KMS-11 (cell line): ENCODE data around the gene ADCY7.

ENCODE experiments used
- H2AFZ ChIP-seq: fragments of 200-600 bp; sonication (generic); 2 replicates; pipeline ENCODE4 v1.6.1; 2016; ENCODE audit warnings: antibody characterized with exemption, mixed run types, low read depth
- H3K27ac ChIP-seq: fragments of 200-600 bp; sonication (generic); 2 replicates; pipeline ENCODE4 v1.6.1; 2016; ENCODE audit warnings: mild to moderate bottlenecking, mixed run types
- H3K27me3 ChIP-seq: fragments of 200-600 bp; sonication (generic); 2 replicates; pipeline ENCODE4 v1.6.1; 2017; ENCODE audit warnings: mild to moderate bottlenecking, low read depth, mixed run types, moderate library complexity; ENCODE audit not compliant: insufficient read depth
- H3K36me3 ChIP-seq: fragments of 200-600 bp; sonication (generic); 2 replicates; pipeline ENCODE4 v1.6.1; 2017; ENCODE audit warnings: mild to moderate bottlenecking, mixed run types; ENCODE audit not compliant: insufficient read depth
- H3K4me1 ChIP-seq: fragments of 200-600 bp; sonication (generic); 2 replicates; pipeline ENCODE4 v1.6.1; 2016; ENCODE audit warnings: mild to moderate bottlenecking, low read depth, mixed run types; ENCODE audit not compliant: poor library complexity, severe bottlenecking
- H3K4me2 ChIP-seq: fragments of 200-600 bp; sonication (generic); 2 replicates; pipeline ENCODE4 v1.7.0; 2016; ENCODE audit warnings: mild to moderate bottlenecking, mixed run types
- H3K4me3 ChIP-seq: fragments of 200-600 bp; sonication (generic); IDR thresholded peaks from 2 replicates; pipeline ENCODE4 v1.6.1; 2017; ENCODE audit warnings: low read depth, low read length, mixed read lengths; ENCODE audit not compliant: insufficient read depth
- H3K79me2 ChIP-seq: fragments of 200-600 bp; sonication (generic); 2 replicates; pipeline ENCODE4 v1.6.1; 2016; ENCODE audit warnings: low read depth, mixed run types; ENCODE audit not compliant: insufficient read depth
- H3K9ac ChIP-seq: fragments of 200-600 bp; sonication (generic); 2 replicates; pipeline ENCODE4 v1.6.1; 2016; ENCODE audit warnings: mild to moderate bottlenecking, mixed run types
- H4K20me1 ChIP-seq: fragments of 200-600 bp; sonication (generic); 2 replicates; pipeline ENCODE4 v1.6.1; 2016; ENCODE audit warnings: mild to moderate bottlenecking, mixed run types; ENCODE audit not compliant: insufficient read depth
- TF ChIP-seq, protein P1 (sequence below): fragments of 200-600 bp; sonication (generic); conservative IDR thresholded peaks from 2 replicates; pipeline ENCODE4 v1.6.1; 2017; ENCODE audit warnings: low read depth, mild to moderate bottlenecking, antibody characterized with exemption, low read length, moderate library complexity, mixed read lengths

The ADCY7 gene

GRCh38 chr16:50308237-50308965, 42.0 kb downstream of the ADCY7 start:
- Histone ChIP-seq H3K79me2 (no peaks in the 10 kb centered on the region), H3K36me3 (no peaks in the 10 kb centered on the region), H3K9ac (no peak overlapping the region), H4K20me1 (no peaks in the 10 kb centered on the region), H3K27ac (no peak overlapping the region), H3K4me2 (no peak overlapping the region), H2AFZ (no peak overlapping the region), H3K4me1 (no peaks in the 10 kb centered on the region), H3K27me3 (no peaks in the 10 kb centered on the region), H3K4me3 (no peak overlapping the region)
- TF ChIP-seq, protein P1, sequence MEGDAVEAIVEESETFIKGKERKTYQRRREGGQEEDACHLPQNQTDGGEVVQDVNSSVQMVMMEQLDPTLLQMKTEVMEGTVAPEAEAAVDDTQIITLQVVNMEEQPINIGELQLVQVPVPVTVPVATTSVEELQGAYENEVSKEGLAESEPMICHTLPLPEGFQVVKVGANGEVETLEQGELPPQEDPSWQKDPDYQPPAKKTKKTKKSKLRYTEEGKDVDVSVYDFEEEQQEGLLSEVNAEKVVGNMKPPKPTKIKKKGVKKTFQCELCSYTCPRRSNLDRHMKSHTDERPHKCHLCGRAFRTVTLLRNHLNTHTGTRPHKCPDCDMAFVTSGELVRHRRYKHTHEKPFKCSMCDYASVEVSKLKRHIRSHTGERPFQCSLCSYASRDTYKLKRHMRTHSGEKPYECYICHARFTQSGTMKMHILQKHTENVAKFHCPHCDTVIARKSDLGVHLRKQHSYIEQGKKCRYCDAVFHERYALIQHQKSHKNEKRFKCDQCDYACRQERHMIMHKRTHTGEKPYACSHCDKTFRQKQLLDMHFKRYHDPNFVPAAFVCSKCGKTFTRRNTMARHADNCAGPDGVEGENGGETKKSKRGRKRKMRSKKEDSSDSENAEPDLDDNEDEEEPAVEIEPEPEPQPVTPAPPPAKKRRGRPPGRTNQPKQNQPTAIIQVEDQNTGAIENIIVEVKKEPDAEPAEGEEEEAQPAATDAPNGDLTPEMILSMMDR = no peak

- no peak overlapping the region for H3K9ac ChIP-seq
- no peaks in the 10 kb centered on the region for H3K36me3 ChIP-seq
- H3K79me2 ChIP-seq = no peaks in the 10 kb centered on the region
Measured at GRCh38 chr16:50309156-50309526, 42.8 kb downstream of the ADCY7 start.

GRCh38 chr16:50309527-50310307, 43.4 kb downstream of the ADCY7 start:
- no peak overlapping the region for H3K27ac ChIP-seq
- H3K9ac ChIP-seq = no peak overlapping the region

More at GRCh38 chr16:50309156-50309526, 42.8 kb downstream of the ADCY7 start:
- TF ChIP-seq, protein P1 = no peak
- no peaks in the 10 kb centered on the region for H4K20me1 ChIP-seq
- no peaks in the 10 kb centered on the region for H3K27me3 ChIP-seq
- H3K4me1 ChIP-seq = no peaks in the 10 kb centered on the region
- no peak overlapping the region for H2AFZ ChIP-seq
- H3K4me2 ChIP-seq = no peak overlapping the region
- no peak overlapping the region for H3K27ac ChIP-seq
- no peak overlapping the region for H3K4me3 ChIP-seq

GRCh38 chr16:50310308-50311133, 44.2 kb downstream of the ADCY7 start:
- Histone ChIP-seq H3K27me3 (no peaks in the 10 kb centered on the region), H3K4me1 (no peaks in the 10 kb centered on the region), H3K36me3 (no peaks in the 10 kb centered on the region), H4K20me1 (no peaks in the 10 kb centered on the region), H3K27ac (no peak overlapping the region), H2AFZ (no peak overlapping the region), H3K79me2 (no peaks in the 10 kb centered on the region), H3K4me3 (no peak overlapping the region), H3K4me2 (no peak overlapping the region), H3K9ac (no peak overlapping the region)
- TF ChIP-seq, protein P1 = no peak

More at GRCh38 chr16:50309527-50310307, 43.4 kb downstream of the ADCY7 start:
- no peaks in the 10 kb centered on the region for H3K4me1 ChIP-seq
- H3K79me2 ChIP-seq = no peaks in the 10 kb centered on the region
- H3K27me3 ChIP-seq = no peaks in the 10 kb centered on the region
- H3K4me2 ChIP-seq = no peak overlapping the region
- H2AFZ ChIP-seq = no peak overlapping the region
- TF ChIP-seq, protein P1 = no peak
- H3K36me3 ChIP-seq = no peaks in the 10 kb centered on the region
- no peak overlapping the region for H3K4me3 ChIP-seq
- no peaks in the 10 kb centered on the region for H4K20me1 ChIP-seq
